GM12801 (cell line): ENCODE data around the gene CAMK1D.

Experiments
- TF ChIP-seq, protein P1 (sequence below): IDR thresholded peaks from one replicate; pipeline ENCODE4 v1.5.1; 2011; ENCODE audit warnings: control low read depth; ENCODE audit not compliant: insufficient read length; ENCODE audit errors: extremely low read depth

CAMK1D gene

GRCh38 chr10:12650538-12651298 is 301.4 kb downstream of the CAMK1D start:
- TF ChIP-seq, protein P1, sequence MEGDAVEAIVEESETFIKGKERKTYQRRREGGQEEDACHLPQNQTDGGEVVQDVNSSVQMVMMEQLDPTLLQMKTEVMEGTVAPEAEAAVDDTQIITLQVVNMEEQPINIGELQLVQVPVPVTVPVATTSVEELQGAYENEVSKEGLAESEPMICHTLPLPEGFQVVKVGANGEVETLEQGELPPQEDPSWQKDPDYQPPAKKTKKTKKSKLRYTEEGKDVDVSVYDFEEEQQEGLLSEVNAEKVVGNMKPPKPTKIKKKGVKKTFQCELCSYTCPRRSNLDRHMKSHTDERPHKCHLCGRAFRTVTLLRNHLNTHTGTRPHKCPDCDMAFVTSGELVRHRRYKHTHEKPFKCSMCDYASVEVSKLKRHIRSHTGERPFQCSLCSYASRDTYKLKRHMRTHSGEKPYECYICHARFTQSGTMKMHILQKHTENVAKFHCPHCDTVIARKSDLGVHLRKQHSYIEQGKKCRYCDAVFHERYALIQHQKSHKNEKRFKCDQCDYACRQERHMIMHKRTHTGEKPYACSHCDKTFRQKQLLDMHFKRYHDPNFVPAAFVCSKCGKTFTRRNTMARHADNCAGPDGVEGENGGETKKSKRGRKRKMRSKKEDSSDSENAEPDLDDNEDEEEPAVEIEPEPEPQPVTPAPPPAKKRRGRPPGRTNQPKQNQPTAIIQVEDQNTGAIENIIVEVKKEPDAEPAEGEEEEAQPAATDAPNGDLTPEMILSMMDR, result no peak

GRCh38 chr10:12655940-12656339 is 306.6 kb downstream of the CAMK1D start:
- TF ChIP-seq, protein P1, result no peak

- TF ChIP-seq, protein P1, result peak; percentile 18
These were observed 307.3 kb downstream of the CAMK1D start for GRCh38 chr10:12656518-12657142.

GRCh38 chr10:12657489-12657888 is 308.1 kb downstream of the CAMK1D start:
- TF ChIP-seq, protein P1, result no peak

DNA sequence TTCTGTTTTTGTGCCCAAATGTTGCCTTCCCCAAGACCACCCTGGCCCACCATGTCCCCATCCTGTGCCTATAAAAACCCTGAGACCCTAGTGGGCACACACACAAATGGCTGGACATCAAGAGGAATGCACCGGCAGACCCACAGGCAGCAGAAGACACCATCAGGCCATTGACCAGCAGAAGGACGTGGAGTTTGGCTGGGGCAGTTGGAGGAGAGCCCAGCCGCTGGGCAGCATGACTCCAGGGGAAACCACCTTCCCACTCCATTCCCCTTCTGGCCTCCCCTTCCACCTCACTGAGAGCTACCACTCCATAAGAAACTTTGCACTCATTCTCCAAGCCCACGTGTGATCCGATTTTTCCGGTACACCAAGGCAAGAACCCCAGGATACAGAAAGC is 309.2 kb downstream of the CAMK1D start:
- TF ChIP-seq, protein P1, result no peak

DNA sequence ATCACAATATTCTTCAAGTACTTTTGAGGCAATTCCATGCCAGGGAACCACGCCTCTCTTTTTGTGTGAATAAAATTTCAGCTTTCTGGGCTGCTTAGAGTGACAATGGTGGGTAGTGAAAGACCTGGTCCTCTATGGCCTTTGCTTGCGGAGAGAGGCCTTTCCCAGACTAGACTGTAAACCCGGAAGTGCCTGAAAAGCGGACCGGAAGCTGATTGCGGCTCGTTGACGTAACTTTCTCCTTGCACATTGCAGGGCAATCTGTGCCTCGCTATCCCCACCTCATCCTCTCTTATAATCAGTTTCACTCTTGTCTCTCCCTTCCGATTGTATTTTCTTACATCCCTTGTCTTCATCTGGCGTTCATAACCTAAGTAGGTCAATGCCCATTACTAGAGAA is 310.4 kb downstream of the CAMK1D start:
- TF ChIP-seq, protein P1, result no peak

- TF ChIP-seq, protein P1, result no peak
These were observed 311.5 kb downstream of the CAMK1D start for GRCh38 chr10:12660812-12661211.
